ENCODE data around the gene CCAR1.
"Not testable (repeated sequence)": the region's sequence is repeated elsewhere in the genome, so short reads cannot be mapped to it uniquely, and the experiment has no call there.

Gene CCAR1

GRCh38 chr10:68720793-68721672 lies at the start of gene CCAR1:
Gene CCAR1 (plus strand): TSS chr10:68721239. CDS start chr10:68722505, 1,266 bp downstream.
- peak; percentile 98 for DNase-seq

GRCh38 chr10:68684413-68684812 lies 36.6 kb upstream of the CCAR1 start:
- DNase-seq, result no peak

GRCh38 chr10:68696018-68696417 lies 25.0 kb upstream of the CCAR1 start:
- no peak for DNase-seq

- DNase-seq, result no peak
Observed at GRCh38 chr10:68697106-68697505, 23.9 kb upstream of the CCAR1 start.

GRCh38 chr10:68700197-68700596 lies 20.8 kb upstream of the CCAR1 start:
- DNase-seq, result no peak

- DNase-seq, result no peak
Observed at GRCh38 chr10:68705548-68705947, 15.5 kb upstream of the CCAR1 start.

- not testable (repeated sequence) for DNase-seq
Observed at GRCh38 chr10:68708987-68709386, 12.1 kb upstream of the CCAR1 start.

GRCh38 chr10:68713065-68713464 lies 8.0 kb upstream of the CCAR1 start:
- not testable (repeated sequence) for DNase-seq

GRCh38 chr10:68717435-68717834 lies 3.6 kb upstream of the CCAR1 start:
- DNase-seq, result no peak

- DNase-seq, result no peak
Observed at GRCh38 chr10:68721673-68722335, 765 bp downstream of the CCAR1 start.

- no peak for DNase-seq
Observed at GRCh38 chr10:68725016-68725415, 4.0 kb downstream of the CCAR1 start.

GRCh38 chr10:68727146-68727545 lies 6.1 kb downstream of the CCAR1 start:
- no peak for DNase-seq

GRCh38 chr10:68732651-68733050 lies 11.6 kb downstream of the CCAR1 start:
- no peak for DNase-seq

- DNase-seq, result no peak
Observed at GRCh38 chr10:68734349-68734748, 13.3 kb downstream of the CCAR1 start.

- DNase-seq, result no peak
Observed at GRCh38 chr10:68735119-68735518, 14.1 kb downstream of the CCAR1 start.

- DNase-seq, result not testable (repeated sequence)
Observed at GRCh38 chr10:68735739-68736138, 14.7 kb downstream of the CCAR1 start.

GRCh38 chr10:68740676-68741075 lies 19.6 kb downstream of the CCAR1 start:
- DNase-seq, result not testable (repeated sequence)

GRCh38 chr10:68742397-68742796 lies 21.4 kb downstream of the CCAR1 start:
- DNase-seq, result no peak

- no peak for DNase-seq
Observed at GRCh38 chr10:68752711-68753350, 31.8 kb downstream of the CCAR1 start.

- no peak for DNase-seq
Observed at GRCh38 chr10:68756246-68756645, 35.2 kb downstream of the CCAR1 start.

GRCh38 chr10:68756766-68757165 lies 35.7 kb downstream of the CCAR1 start:
- no peak for DNase-seq

- no peak for DNase-seq
Observed at GRCh38 chr10:68759223-68759863, 38.3 kb downstream of the CCAR1 start.

GRCh38 chr10:68759967-68760366 lies 38.9 kb downstream of the CCAR1 start:
- no peak for DNase-seq

All from DMS153 (cell line).